T-helper 1 cell (primary cell): ENCODE data around the gene SDHA.
A peak's percentile ranks its signal among the peaks of the same experiment; 100 is the strongest.
"Not testable (repeated sequence)": the region's sequence is repeated elsewhere in the genome, so short reads cannot be mapped to it uniquely, and the experiment has no call there.

Source experiments
- DNase-seq, 5 donors: peaks; one replicate each; pipeline ENCODE4 v3.0.0-alpha.2; 2012 to 2020

The SDHA gene

DNA sequence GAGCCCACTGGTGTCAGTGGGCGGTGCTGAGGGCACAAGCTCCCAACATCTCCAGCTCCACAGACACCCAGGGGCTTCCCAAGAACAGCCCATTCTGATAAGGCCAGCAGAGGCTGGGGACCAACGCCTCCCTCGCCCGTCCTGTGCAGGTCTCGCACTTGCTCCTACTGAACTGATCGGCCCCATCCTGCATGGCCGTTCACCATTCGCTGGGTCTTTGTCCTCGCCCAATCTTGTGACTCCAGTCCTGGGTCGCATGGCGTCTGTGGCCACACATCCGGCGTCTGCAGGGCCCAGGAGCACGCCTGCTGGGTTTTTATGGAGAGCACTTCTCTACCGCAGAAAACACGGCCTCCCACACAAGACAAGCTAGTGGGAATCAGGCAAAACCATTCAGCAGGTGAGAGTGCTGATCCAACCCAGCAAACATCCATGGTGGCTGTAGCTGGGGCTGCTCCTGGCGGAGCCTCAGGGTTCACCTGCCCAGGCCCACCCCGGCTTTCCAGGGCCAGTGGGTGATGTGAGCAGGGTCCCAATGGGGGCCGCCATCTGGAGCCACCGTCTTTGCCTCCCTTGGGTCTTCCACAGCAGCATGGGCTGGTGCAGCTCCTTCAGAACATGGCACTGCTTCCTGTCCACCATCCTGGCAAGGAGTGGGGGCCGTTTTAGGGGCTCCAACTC is 19.5 kb upstream of the SDHA start:
- DNase-seq = no peak

DNA sequence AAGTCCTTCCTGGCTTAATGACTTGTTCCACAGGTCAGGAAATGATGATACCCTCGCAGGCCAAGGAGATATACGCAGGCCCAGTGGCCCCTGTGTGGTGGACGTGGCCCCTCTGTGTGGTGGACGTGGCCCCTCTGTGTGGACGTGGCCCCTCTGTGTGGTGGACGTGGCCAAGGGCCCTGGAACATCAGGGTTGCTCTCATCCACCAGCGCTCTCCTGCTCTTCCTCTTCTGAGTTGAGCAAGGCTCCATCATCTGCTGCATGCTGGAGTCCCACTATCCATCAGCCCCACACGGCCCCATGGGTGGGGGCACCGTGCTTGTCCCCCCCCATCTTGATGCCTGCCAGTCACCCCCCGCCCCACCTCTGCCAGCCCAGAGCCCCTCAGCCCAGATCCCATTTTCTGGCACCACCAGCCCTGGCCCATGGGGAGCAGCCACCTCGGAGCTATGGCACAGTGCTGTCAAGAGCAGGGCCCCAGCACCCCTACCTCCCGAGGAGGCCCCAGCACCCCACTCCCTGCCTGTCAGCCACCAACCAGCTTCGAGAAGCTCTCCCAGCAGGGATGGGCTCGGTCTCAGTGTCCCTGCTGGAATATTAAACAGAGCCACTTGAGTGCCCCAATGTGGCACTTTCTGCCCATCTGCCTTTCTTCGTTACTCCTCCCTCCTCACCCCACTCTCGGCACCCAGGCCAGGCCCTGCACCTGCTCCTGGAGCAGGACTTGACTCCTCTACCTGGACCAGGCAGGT is 18.7 kb upstream of the SDHA start:
- no peak for DNase-seq

DNA sequence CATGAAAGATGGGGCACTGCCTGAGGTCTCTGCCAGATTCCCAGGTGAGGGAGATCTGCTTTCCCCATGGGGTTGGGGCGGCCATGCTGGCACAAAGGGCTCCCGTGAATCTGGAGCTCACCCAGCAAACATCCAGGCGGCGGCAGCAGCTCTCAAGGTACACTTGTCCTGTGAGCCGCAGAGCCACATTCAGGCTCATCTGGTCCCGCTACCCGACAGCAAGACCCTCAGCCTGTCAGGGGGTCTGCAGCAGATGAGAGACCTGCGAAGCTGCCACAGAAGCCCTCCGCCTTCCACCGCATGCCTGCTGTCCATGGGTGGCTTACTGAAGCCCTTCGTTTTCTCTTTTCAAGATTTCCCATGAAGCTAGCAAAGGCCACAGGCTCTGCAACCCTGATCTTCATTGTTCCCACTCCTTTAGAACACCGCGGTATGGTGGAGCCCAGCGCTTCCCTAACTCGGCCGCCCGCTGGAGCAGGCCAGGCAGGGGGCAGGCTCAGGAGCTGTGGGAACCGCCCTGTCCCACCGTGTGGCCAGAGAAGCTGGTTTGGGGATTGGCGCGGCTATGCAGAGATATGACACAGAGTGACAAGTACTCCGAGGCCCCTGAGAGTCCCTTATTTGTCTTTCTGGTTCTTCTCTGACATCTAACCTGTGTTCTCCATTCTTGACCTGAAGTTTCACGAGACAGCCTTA is 18.0 kb upstream of the SDHA start:
- no peak for DNase-seq

DNA sequence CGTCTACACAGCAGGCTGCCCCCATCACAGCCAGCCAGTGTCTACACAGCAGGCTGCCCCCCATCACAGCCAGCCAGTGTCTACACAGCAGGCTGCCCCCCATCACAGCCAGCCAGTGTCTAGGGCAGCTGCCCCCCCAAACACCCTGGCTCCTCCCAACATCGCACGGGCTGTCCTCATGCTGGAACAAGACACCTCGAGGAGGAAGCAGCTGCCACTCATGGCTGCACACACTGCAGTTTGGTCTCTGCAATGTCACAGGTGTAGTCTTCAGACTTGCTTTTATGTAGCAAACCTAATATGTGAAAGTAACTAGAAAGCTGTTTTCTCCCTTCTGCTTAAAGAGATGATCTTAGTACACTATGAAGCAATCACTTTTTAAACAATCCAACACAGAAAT is 17.1 kb upstream of the SDHA start:
- no peak for DNase-seq

DNA sequence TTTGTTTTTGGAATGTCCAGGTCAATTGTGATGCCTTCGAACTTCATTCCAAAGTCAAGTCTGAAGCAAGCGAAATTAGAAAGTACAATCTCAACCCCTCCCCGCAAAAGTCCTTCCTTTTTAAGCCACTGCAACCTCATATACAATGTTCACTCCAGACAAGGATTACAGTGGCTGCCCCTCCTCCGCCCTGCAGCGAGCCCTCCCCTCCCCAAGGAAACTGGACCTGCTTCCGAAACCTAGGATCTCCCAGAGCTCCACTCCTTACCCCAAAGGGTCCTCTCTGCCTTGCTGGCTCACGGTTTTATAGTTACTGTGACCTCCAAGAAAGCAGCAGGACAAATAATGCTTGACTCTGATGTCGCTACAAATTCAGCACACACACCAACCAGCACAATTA is 16.4 kb upstream of the SDHA start:
- no peak for DNase-seq

DNA sequence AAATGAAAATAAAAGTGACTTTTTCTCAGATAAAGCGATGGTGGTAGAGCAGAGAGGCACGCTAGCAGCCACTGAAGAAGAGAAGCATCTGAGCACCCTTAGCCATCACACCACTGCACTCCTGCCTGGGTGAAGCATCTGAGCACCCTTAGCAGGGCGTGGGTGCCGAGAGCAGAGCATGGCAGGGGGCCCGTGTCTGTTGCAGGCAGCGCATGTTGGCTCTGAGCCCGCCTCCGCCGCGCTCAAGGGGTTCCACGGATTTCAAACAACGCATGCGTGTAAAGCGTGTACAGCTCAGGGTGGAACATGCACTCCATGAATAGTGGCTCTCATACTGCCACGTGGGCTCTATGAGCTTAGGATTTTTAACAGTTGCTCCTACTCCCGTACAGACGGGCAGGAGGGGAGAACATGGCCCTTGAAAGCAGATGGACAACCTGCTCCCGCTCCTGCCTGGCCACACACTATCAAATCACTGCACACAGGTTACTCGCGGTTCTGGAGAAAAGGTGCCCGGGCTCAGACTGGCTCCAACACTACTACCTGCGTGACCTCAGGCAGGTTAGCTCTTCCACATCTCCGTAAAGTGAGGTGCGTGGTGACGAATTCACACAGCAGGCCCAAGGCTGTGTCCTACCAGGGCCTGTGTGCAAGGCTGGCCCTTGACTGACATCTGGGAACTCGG is 14.7 kb upstream of the SDHA start:
- DNase-seq = no peak

DNA sequence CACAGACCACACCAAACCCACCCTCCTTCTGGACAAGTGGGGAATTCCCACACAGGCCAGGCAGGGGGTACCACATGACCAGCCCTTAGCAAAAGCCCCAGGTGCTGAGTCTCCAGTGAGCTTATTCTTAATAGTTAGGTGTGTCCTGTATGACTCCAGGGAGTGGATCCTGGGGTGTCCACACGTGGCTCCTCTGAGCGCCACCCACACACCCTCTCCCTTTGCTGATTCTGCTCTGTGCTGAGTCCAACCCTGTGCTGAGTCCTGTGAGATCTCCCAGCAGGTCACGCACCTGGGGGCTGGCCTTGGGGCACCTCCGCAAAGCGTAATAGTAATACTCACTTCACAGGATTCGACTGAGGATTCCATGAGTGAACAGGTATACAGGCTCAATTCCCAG is 14.1 kb upstream of the SDHA start:
- no peak for DNase-seq

DNA sequence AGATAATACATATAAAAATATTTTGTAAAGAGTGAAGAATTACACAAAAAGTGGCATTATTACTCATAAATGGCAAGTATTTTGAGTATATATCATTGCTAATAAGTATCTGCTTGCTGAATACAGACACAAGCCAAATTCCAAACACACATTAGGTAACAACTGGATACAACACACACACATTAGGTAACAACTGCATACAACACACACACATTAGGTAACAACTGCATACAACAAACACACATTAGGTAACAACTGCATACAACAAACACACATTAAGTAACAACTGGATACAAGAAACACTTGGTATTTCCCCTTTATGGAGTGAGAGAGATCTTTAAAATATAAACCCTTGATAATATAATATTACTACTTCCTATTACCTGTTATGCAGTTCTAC is 13.7 kb upstream of the SDHA start:
- no peak for DNase-seq

DNA sequence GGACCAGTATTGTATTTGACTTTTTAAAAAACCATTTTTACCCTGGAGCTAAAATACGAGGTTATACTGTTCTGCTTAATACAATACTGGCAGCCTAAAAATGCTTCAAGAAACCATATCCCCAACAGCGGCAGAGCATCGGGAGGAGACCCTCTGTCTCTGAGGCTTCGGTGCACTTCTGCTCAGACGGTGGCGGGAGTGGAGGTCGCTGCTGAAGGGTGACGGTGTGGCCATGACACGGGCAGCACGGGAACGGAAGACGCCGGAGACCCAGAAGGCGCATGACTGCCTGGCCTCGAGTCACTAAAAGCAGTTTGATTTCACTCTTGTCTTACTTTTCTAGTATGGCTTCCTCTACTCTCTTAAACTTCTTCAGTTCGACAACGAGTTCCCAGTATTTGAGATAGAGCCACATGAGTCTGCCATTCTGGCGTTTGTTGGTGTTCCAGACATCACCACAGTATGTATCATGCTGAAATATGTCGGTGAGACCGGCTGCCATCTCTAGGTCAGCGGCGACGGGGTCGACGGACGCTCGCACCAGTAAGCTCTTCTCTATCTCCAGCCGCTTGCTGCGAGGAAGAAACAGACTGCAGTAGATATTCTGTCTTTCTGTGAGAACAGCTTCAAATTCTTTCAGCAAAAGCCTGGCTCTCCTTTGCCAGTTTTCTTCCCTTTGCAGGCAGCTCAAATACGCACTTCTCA is 13.0 kb upstream of the SDHA start:
- no peak for DNase-seq

DNA sequence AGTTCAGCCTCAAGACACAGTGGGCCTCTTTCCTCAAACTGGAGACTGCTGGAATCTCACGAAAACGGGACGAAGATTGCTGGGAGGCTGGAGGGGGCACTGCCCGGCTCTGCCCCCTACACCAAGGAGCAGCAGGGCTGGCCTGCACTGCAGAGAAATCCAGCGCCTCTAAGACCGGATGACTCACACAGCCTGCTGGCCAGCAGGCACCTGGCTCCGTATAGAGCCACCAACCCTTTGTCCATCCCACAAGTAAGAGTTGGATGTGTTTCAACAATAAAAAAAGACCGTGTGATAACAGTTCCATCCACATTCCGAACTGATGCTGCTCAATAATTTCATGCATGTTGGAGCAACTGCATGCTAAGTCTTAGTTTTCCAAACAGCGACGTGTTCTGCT is 11.7 kb upstream of the SDHA start:
- no peak for DNase-seq

DNA sequence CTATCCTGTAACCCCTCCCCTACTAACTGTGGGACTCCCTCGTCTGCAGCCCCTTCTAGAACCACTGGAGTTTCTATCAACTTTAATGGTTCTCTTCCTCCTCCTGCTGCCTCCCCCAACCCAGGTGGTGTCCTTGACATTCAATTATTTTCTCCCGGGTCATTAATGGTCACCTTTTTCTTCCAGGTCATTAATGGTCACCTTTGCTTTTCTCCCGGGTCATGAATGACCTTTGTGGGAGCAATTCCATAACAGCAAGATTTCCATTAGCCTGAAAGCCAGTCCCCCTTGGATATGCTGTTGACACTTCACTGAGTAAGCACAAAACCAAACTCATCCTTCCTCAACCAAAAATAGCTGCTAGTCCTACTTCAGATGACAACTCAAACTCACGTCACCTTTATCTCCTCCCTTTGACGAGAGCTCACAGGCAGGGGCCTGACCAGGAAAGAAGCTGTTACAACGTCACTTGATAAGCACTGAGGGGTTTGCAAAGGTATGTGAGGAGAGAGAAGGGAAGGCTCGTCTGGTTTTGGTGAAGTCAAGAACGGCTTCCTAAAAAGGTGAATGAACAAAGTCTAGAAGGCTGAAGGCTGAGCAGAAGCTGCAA is 11.1 kb upstream of the SDHA start:
- no peak for DNase-seq

DNA sequence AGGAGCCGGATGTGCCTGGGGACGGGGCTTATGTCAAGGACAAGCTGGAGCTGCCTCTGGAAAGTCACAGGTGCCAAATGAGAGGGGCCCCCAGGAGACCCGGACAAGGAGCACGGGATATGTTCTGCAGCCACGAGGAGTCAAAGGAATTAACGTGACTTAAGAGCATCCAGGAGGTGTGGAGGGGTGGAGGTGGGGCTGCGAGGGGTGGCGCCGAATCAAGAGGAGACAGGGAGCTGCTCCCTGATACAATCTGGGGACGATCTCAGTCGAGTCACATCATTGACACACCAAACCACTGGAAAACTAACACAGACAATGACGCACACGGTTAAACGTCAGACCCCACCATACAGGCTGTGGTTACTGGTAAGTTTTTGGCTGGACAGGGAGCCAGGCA is 10.5 kb upstream of the SDHA start:
- DNase-seq = no peak

DNA sequence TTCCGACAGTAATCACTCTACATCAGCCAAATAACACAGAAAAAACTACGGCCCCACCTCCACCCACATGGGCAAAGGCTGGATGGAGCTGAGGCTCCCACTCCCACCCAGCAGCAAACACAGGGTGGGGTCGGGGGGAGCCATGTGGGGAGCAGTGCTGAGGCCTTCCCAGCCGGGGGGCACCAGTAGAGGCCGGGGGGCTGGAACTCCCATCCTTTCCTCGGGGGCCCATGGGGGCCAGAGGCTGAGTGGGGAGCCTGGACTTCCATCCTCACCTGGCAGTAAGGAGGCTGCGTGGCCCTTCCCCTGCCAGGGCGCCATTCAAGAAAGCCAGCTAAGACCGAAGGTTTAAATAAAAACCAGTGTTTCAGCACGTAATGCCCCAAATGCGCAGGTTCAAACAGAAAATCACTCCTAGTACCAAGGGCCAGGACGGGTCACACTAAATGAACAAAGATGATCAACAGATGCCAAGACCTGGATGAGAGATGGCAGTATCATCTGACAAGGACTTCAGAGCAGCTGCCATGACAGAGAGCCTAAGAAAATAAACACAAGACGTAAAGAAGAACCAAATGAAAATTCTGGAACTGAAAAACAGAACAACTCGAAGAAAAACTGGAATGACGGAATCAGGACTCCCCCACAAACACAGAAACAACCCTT is 9.5 kb upstream of the SDHA start:
- no peak for DNase-seq

DNA sequence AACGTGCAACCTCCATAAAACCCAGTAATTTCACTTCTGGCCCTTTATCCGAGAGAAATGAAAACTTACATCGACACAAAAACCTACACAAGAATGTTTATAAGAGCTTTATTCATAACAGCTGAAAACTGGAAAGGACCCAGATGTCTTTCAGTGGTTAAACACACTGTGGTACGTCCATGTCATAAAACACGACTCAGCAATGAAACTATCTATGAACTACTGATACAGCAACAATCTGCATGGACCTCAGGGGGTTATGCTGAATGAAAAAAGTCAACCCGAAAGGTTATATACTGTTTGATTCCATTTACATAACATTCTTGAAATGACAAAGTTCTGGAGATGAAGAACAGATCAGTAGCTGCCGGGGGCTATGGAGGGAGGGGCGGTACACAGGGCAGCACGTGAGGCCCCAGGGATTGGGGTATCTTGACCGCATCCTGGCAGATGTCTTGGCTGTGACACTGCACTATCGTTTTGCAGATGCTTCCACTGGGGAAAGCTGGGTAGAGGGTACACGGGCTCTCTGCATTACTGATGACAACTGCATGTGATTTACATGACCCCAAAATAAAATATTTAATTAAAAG is 4.2 kb upstream of the SDHA start:
- no peak for DNase-seq

DNA sequence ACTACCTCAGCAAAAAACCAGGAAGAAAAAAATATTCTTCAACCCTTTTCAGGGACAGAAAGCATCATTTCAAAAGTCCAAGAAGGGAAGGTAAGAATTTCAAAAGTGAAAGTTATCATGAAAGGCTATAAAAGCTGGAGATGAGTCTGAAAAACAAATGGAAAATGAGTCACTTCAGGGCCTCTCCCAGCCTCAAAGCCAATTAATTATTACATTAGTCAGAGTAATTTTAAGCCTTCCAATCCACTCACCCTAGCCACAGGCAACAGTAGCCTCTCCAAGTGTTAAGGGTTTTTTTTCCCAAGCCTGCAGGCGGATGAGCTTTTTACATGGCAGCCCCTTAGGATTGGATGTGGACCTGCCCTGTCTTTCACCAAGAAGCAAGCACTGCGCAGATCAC is 2.9 kb upstream of the SDHA start:
- DNase-seq = not testable (repeated sequence)

DNA sequence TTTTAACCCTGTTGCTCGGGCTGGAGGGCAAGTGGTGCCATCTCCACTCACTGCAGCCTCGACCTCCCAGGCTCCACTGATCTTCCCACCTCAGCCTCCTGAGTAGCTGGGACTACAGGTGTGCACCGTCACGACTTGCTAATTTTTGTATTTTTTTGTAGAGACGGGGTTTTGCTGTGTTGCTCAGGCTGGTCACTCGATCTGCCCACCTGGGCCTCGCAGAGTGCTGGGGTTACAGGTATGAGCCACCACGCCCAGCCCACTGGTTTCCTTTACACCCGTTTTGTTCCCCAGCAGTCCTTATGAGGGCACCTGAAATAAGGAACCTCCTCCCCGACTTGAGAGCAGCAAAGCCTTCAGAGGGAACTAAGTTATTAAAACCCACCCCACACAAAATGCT is 2.0 kb upstream of the SDHA start:
- DNase-seq = not testable (repeated sequence)

DNA sequence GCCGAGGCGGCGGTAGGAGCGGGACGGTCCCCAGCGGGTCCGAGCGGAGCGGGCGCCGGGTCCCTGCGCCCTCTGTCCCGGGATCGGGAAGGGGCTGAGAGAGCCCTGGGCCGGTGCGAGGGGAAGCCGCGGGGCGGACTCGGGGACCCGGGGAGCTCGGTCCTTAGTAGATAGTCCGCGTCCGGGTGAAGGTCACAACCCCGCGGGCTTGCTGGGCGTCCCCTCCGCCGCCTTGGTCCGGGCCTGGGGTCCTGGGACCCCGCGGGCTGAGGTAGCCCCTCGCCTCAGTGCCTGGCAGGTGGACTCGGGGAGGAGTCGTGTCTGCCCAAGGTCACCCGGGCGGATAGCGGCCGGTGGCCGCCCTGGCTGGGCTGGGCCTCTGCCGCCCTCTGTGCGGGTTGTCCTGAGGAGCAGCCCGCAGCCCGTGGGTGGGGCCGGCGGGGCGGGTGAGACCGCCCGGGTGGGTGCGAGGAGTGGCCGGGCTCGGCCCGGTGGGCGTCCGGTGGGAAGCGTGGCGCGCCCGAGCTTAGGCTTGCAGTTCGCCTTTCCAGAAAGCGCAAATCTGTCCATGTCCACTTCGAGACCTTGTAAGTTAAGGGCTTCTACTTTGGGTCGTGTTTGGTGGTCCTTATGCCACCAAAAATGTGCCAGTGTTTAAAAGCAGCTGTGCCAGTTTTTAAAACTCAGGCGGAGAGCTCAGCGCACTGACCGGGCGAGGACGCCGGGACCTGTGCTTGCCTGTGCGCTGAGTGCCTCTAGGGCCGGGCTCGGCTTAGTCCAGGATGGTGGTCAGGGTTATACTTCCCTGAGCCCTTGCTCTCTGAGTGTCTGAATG is 554 bp downstream of the SDHA start:
- DNase-seq = peak in 3 of 5 donors; percentile 5 to 21 (median 17)

DNA sequence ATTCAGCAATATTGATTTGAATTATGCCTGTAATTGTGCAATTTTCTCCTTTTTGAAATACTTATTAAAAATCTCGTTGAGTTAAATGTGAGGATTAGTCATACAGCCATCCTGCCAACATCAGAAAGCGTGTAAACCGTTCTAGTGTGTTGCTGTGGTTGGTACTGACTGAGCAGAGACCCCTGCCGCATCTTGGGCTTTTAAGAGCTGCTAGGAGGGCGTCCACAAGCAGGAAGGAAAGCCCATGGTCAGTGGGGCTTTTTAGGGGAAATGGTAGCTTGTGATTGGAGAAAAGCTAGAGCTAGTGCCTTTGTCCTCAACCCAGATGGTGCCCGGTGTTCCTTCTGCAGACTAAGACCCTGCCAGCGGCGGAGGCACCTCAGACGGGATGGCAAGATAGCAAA is 1.3 kb downstream of the SDHA start:
- peak in 2 of 5 donors; percentile 5 to 43 for DNase-seq

DNA sequence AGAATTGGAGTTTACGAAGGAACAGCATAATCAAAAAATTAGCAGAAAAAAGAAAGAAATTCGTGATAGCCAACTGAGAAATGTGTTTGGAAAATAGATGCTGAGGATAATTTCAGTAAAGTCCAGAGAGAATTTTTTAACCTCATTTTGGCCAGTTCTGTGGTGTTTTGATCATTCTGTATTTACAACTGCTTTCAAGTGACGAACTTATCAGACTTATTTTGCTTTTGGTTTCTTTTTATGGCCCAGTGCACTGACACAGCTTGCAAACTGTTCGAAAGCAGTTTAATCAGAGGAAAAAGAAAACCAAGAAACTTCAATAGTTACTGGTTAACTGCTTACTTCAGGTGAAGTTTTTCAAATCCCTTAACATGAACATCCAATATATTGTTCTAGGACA is 1.9 kb downstream of the SDHA start:
- DNase-seq = peak in 1 of 5 donors; percentile 57
